AG08395 (cell line): Measurements from ENCODE around the gene GGA1.

Source experiments
- DNase-seq: peaks from one replicate; pipeline ENCODE4 v3.0.0; 2012; ENCODE audit warnings: mixed read lengths, low spot score

Gene GGA1

DNA sequence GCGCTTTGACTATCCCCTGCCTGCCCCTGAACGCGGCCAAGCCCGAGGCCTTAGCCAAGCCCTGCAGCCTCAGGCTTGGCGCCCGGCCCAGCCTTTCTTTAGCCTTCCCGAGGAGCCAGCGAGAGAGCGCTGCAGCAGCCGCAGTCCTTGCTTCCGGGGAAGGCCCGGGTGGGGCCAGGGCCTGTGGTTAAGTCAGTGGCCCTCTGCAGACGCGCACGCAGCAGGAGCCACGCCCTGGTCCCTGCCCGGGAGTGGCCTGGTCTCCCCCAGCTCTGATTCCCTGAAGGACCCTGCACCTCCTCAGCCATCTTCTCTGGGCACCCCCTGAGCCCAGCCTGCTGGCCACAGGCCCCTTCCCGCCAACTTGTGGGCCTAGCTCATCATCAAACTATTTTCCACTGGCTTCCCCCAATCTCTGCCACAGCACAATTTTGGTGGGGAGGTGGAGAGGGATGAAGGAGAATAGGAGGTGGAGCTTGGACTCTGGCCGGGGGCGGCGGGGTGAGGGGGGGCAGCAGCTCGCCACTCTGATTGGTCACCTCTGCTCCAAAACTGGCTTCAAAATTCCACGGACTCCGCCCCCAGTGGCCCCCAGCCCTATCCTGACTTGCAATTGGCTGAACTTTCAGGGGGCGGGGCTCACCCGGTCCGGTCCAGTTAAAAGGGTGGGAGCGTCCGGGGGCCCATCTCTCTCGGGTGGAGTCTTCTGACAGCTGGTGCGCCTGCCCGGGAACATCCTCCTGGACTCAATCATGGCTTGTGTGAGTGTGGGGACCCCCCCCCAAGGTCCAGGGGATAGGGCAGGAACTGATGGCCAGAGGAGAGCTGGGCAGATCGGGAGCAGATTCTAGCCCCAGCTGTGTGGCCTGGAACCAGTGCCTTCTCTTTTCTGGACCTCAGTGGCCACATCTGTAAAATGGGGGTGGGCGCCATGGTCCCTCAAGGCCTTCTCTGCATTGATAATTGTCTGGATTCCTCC lies 66.6 kb downstream of the GGA1 start, which contains the start of gene LGALS1:
LGALS1 (plus strand) TSS at position 686 of the 979 bp plus-strand sequence; CDS start at position 753, 67 bp downstream.
- DNase-seq, result peak; percentile 98

DNA sequence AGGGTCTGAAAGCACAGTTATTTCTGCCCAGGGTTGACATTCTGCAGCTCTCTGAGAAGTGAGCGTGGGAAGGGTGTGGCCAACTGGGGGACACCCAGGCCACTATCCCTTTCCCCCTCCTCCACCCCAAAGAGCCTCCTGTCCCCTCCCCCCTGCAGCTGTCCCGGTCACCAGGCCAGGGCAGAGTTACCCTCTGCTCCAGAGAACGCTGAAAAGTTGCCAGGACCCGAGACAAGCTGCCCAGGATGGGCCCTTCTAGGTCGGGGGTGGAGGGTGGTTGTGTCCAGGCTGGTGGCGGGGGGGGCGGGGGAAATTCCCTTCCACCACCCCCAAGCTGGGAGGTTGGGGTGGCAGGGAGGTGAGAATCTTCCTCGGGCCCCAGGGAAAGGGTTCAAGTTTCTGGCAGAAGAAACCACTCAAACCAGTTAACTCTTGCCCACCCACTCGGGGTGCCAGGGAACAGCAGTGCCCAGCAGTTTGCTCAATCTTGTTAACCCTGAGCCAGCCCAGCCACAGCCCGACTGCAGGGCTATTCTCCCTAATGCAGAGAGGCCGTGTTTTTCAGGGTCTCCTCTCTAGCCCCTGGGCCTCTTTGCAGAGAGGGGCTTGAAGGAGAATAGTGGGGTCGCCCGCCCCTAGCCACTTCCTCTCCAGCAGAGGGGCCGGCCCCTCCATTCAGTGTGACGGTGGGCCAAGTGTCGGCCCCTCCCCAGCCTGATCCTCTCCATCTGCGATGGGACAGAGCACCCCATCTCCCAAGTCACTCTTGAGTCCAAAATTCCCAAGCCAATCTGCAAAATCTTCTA lies 67.5 kb downstream of the GGA1 start:
- DNase-seq, result no peak

DNA sequence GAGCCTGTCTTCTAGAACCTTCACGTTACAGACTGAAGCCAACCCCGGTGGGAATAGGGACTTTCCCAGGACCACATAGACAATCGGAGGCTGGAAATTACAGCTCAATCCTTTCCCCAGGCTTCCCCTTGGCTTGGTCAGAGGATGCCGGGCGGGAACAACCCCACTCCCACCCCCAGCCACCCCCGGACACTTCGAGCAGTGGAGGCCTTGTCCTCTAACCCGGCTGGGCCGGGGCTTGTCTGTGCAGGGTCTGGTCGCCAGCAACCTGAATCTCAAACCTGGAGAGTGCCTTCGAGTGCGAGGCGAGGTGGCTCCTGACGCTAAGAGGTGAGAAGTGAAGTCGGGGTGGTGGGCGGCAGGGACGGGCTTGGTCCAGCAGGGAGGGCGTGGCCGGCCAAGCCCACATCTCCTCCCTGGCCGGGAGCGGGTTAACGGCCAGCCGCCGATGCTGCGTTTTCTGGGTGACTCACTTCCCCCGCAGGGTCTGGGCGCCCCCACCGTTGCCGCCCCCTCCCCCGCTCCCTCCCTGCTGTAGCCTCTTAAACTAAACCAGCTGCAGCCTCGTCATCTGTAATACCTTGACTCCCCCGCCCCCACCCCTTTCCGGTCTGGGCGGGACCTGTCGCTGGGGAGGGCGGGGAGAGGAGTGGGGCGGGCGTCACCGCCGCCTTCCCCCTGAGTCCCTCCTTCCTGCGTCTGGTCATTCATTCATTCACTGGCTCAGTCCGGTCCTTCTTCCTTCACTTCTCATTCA lies 68.3 kb downstream of the GGA1 start:
- peak; percentile 81 for DNase-seq

DNA sequence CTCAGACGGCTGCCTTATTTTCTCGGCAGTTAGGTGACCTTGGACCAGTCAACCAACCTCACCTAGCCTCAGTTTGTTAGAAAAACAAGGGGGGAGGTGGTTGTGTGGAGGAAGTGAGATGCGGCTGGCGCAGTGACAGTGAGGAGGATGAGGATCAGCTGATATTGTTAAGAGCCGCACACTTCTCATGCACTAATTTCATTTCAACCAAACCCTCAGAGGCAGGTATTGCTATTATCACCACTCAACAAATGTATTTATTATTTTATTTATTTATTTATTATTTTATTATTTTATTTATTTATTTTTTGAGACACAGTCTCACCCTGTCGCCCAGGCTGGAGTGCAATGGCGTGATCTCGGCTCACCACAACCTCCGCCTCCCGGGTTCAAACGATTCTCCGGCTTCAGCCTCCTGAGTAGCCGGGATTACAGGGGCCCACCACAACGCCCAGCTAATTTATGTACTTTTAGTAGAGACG lies 68.9 kb downstream of the GGA1 start:
- DNase-seq, result no peak

DNA sequence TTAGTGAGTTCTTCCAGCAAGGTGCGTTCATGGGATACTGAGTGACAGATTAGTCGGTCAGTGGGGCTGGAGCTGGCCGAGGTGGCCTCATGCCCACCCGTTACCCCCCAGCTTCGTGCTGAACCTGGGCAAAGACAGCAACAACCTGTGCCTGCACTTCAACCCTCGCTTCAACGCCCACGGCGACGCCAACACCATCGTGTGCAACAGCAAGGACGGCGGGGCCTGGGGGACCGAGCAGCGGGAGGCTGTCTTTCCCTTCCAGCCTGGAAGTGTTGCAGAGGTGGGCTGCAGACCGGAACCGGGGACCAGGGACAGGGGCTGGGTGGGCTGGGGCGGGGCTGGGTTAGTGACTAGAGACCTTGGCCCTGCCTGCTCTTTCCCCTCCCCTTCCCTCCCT lies 69.7 kb downstream of the GGA1 start:
- no peak for DNase-seq

DNA sequence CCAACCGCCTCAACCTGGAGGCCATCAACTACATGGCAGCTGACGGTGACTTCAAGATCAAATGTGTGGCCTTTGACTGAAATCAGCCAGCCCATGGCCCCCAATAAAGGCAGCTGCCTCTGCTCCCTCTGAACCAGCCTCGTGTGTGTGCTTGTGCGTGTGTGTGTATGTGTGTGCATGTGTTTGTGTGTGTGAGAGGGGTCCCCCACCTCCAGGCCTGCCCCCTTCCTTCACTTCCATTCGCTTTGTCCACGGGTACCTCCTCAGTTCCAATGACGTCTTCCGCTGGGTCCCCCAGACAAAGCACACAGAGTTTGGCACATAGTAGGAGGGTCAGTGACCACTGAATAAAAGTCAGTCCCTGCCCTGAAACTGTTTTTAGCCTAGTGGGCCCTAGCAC lies 71.0 kb downstream of the GGA1 start:
- DNase-seq, result no peak

DNA sequence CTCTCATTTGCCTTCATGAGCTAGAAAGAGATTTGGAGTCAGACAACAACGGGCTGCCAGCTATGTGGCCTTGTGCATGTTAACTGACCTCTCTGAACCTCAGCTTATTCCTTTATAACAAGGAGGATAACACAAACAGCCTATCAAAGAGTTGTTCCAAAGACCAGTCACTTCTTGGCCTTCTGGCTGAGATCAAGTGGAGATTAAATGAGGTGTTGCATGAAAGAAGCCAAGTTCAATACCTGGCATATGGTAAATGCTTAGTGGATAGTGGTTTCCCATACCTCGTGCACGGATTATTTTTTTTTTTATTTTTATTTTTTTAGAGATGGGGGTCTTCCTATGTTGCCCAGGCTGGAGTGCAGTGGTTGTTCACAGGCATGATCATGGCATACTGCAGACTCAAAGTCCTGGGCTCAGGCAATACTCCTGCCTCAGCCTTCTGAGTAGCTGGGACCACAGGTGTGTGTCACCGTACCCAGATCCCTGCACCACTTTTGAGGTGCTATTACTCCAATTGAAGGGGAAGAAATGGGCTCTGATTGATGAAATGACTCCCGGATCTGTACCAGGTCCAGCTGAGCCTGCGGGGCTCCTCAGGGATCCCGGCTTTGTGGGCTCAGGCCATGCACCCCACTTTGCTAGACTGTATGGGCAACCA lies 71.7 kb downstream of the GGA1 start:
- no peak for DNase-seq

DNA sequence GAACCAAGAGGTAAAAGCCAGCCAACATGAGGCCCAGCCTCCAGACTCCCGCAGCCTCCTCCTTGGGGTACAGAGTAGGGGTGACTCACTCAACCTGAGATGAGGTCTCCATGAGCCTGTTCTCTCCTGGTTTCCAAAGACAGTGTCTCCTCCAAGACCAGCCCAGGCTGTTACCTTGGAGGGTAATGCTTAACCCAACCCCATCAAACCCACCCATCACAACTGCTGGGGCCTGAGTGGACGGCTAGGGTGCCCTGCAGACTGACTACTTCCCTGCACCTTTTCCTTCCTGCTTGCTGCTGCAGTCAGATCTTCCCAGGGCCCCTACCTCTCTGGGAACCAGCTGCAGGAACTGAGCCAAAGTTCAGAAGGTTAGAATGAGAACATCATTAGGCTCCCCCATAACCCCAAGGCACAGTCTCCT lies 72.4 kb downstream of the GGA1 start:
- DNase-seq, result peak; percentile 11

DNA sequence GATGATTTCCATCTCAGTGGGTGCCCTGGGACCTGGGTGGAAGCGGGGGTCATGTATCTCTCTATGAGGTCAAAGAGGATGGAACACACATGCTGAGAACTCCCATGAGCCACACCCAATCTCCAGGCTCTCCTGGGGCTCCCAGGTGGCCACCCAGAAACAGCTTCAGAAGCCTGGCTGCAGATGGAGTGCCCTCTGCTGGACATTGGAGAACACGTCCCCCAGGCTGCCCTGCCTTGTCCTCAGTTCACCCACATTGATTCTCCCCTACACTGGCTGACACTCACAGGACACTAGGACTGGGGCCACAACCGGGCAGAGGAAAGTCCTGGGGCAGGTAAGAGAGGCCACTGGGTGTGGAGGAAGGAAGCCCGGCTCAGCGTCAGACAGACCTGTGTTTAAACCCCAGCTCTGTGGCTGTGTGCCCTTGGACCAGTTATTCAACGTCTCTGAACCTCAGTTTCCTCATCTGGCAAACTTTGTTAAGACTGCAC lies 73.0 kb downstream of the GGA1 start:
- peak; percentile 76 for DNase-seq
